ENCODE measurements around the gene GINS1.

GRCh38 chr20:25459916-25460535 lies 52.6 kb downstream of the GINS1 start:
- TF ChIP-seq CTCF (IDR thresholded peaks at IDR 0.05) (no peak), EP300 (IDR thresholded peaks at IDR 0.05; ENCODE audit: borderline replicate concordance in 1 of 2, low read depth in 1 of 2, low read length in 1 of 2) (no peak), EZH2phosphoT487 (IDR thresholded peaks at IDR 0.05; ENCODE audit: borderline replicate concordance, low read depth) (no peak), YY1 (IDR thresholded peaks at IDR 0.05; ENCODE audit: low read depth) (no peak), POLR2AphosphoS5 (IDR thresholded peaks at IDR 0.05; ENCODE audit: low read depth, low read length) (no peak), USF2 (IDR thresholded peaks at IDR 0.05; ENCODE audit: borderline replicate concordance, low read depth, low read length) (no peak), RXRA (IDR thresholded peaks at IDR 0.05; ENCODE audit: borderline replicate concordance, low read depth) (no peak), FOXM1 (IDR thresholded peaks at IDR 0.05; ENCODE audit: low read depth) (no peak), RAD21 (IDR thresholded peaks at IDR 0.05; ENCODE audit: low read length) (no peak), SMC3 (IDR thresholded peaks at IDR 0.05; ENCODE audit: low read depth, low read length) (no peak), TAF1 (IDR thresholded peaks at IDR 0.05; ENCODE audit: borderline replicate concordance, low read depth, low read length) (no peak), REST (IDR thresholded peaks at IDR 0.05; ENCODE audit: low read depth, low read length) (no peak)
